Right renal pelvis (tissue), 4 donors: ENCODE data around the gene TNFRSF9. TPM values are rescaled to one million over a fixed set of nuclear protein-coding genes. Genes with fewer than 3 reads are reported as not detected.
"Not testable (repeated sequence)": the region's sequence is repeated elsewhere in the genome, so short reads cannot be mapped to it uniquely, and the experiment has no call there.

Experiments
- DNase-seq, 4 donors: peaks; one replicate each; pipeline ENCODE4 v3.0.0-alpha.2; 2013; ENCODE audit warnings: low read depth in 4 of 4, low spot score in 3 of 4, missing footprints in 1 of 4
- polyA plus RNA-seq, 4 donors: library from polyadenylated mRNA; unstranded; fragments of 120-200 nt; gene quantifications; one replicate each; pipeline ENCODE4 v1.2.1, GENCODE V29; 2013; ENCODE audit not compliant: insufficient read length in 4 of 4

The TNFRSF9 gene
- under 1 TPM; 0.07 to 0.34 (median 0.09) TPM for polyA plus RNA-seq

DNA sequence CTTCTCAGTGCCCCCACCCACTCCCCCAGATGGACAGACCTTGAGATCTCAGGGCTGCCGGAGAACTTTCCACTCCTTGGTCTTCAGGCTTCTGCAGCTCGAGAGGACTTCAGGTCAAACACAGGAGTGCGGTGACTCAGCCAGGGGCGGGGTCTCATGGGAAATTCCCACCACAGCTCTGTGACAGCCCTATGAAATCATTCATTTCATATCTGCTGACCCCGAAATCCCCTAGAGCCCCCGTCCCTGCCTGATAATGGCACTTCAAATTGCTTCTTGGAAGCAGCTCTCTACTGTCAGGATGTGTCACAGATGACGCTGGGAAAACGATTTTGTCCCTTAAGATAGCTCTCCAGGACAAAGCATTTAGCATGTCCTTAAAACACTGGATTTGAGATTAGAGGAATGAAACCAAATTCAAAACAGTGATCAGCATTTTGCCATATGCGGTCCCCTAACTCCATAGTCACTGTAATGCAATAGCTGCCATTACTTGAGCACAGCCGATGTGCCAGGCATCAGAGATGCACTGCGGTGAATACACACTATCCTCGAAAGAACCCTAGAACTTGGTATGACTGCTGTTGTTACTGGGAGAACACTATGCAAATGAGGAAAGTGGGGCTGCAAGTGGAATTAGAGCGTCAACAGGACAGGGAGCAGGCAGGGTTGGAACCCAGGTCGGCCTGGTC lies at the start of gene TNFRSF9:
Gene TNFRSF9, minus strand, starts transcription at position 95 of the 692 bp plus-strand sequence. CDS start 845 bp downstream, outside the sequence.
- no peak for DNase-seq

DNA sequence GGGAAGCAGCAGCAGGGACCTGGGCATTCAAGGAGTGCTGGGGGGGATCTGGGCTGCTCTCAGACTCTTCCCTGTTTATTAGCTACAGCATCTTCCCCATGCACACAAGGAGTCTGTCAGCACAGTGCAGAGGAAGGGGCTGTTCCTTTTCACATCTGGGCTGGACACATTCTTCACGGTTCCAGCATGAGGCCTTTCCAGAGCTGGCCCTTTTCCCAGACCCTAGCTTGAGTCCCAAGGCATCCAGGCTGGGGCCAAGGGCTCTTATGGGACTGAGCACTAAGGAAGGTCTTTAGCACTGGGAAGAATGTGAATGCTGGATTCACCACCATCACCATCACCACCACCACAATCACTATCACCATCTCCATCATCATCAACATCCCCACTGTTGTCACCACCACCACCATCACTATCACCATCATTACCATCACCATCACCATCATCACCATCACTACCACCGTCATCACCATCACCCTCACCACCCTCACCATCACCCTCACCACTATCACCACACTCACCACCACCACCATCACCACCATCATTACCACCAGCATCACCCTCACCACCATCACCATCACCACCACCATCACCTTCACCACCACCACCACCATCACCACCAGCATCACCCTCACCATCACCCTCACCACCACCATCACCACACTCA lies 49.3 kb upstream of the TNFRSF9 start:
- DNase-seq = no peak

DNA sequence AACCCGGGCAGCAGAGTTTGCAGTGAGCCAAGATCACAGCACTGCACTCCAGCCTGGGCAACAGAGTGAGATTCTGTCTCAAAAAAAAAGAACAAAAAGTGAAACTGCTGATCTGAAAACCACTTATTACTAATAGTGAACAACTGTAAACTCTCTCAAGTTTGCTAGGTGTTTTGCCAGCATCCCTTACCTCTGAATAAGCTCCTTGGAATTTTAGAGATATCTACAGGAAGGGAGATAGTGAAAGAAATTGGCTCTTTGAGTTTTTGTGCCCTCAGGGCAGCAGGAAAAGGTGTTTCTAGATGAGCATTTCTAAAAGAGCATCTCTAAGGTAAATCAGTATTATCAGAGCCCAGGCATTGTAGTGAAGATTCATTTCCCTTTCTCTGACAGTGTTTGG lies 47.9 kb upstream of the TNFRSF9 start:
- DNase-seq = no peak

DNA sequence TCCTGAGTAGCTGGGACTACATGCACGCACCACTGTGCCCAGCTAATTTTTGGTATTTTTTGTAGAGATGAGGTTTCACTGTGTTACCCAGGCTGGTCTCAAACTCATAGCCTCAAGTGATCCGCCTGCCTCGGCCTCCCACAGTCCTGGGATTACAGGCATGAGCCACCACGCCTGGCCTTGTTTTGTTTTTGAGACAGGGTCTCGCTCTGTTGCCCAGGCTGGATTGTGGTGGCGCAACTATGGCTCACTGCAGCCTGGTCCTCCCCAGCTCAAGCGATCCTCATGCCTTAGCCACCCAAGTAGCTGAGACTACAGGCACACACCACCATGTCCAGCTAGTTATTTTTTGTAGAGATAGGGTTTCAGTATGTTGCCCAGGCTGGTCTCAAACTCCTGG lies 46.9 kb upstream of the TNFRSF9 start:
- DNase-seq = no peak

DNA sequence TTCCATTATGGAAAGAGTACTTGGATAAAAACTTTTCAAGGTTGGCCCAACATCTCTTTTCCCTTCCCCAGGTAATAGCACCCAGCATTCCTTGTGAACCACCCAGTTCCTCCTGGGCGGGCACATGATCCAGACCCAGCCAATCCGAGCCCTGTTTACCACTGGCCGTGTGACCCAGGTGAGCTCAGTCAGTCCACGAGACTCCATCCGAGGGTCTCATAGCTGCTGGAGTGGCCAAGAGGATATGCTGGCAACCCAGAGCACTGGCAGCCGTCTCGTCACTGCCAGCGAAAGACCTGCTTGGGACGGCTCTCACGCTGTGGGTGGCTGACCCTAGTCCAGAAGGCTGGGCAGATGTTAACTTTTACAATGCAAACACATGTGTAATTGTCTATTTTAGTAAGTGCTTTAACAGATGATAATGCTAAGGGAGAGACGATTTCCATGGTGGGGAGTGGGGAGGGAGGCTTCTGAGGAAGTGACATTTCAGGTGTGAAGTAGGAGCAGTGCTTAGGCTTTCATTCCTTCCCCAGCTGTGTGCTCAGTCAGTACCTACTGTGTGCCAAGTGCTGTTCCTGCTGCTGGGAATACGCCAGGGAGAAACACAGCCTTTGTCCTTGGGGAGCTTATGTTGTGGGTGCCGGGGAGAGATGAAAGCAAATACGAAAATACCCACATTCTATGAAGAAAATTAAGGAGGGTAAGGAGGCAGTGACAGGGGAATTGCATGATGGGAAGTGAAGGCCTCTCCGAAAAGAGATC lies 45.4 kb upstream of the TNFRSF9 start:
- no peak for DNase-seq

DNA sequence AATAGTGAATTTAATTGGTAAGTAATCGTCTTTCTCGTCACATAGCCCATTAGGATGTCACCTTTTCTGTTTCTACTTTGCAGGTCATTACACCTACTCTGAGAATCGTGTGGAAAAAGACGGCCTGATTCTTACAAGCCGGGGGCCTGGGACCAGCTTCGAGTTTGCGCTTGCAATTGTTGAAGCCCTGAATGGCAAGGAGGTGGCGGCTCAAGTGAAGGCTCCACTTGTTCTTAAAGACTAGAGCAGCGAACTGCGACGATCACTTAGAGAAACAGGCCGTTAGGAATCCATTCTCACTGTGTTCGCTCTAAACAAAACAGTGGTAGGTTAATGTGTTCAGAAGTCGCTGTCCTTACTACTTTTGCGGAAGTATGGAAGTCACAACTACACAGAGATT lies 44.2 kb upstream of the TNFRSF9 start:
- DNase-seq = no peak

DNA sequence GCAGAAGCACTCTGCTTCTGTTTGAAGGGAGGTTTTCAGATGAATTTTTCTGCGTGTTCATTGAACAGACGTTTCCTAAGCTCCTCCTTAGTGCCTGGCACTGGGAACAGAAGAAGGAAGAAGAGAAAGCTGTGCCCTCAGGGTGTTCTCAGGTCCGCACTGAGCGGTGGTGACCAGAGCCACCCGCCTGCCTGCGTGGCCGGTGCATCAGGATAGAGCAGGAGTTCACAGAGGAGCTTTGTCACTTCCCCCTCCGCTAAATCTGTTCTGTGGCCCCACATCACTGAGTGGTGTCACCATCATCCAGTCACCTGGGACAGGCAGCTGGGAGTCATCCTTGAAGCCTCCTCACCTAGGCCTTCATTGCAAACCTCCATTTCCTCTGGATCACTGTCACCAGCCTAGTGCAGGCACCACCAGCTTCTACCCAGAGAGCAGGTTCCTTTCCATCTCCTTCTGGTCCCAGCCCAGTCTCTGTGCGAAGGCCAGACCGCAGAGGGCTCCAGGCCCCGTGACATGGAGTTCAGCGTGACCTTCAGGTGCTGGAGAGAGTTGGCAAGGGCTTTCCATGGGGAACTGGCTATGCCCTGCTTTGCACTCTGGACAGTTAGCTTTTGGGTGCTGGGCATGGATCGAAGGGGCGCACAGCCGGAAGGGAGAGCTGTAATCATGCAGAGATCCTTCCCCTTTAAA lies 42.6 kb upstream of the TNFRSF9 start:
- DNase-seq = no peak

DNA sequence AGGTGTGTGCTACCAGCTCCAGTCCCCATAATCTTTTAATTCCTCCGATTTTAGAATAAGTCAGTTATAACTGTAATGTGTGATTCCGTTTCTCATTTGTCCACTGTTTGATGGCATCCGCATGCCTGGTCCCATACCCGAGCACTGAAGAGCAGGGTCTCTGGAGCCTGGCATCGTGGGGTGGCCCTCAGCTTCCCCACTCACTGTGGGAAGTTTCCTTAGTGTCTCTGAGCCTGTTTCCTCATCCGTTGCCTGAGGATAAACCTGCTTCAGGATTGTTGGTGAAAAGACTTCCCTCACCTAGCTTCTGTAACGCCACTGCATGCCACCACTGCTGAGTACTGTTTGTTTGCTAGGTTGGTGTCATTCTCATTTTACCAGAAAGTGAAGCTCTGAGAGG lies 40.3 kb upstream of the TNFRSF9 start:
- DNase-seq = no peak

DNA sequence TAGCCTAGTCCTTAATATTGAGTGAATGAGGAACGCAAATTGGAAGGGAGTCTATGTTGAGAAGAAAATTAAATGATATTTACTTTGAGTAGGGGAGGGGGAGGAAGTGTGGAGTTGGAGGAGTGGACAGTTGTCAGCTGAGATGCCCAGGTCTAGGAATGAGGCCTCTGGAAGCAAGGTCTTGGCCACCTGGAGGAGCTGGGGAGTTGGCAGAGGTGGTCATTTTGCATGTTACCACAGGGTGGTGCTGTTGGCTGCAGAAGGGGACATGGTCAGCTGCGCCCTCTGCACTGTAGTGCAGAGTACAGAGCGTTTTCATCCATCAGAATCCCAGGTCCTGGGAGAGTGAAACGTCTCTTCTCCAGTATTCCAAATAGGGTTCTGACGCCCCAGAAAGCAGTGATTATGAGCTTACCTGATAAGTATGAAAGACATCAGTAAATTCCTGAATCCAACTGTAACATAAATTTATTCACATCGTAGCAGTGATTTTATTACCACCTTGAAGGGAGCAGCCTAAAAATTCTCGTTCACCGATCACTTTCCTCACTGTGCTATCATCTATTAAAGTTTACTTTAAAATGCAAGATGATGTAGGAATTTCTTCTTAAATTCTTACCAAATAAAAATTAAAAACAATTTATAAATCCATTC lies 34.7 kb upstream of the TNFRSF9 start:
- DNase-seq = peak in 3 of 4 donors; percentile 52 to 63 (median 54)

DNA sequence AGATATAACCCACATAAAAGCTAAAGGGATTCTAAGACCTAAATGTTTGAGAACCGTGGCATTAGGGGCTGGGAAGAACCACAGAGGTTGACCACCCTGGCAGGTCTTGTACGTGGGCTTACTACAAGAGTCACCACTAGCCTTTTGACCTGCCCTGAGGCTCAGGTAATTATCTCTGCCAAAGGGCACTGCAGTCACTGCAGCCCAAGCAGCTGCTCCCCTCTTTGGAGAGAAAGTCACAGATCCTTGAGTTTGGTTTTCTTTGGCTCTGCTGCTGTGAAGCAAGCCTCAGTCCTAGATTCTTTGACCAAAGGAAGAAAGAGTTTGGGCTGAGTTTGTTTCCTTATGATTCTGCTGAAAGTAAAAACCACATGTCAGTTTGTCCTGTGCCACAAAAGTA lies 32.4 kb upstream of the TNFRSF9 start:
- no peak for DNase-seq

DNA sequence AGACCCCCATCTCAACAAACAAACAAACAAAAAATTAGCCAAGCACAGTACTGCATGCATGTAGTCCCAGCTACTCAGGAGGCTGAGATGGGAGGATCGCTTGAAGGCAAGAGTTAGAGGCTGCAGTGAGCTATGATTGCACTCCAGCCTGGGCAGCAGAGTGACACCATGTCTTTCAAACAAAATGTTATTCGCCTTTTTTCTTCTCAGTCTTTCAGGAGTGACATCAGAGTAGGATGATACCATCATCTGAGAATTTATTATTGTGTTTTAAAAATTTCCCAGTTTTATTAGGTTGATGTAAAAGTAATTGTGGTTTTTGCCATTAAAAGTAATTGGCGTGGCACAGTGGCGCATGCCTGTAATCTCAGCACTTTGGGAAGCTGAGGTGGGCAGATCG lies 31.6 kb upstream of the TNFRSF9 start:
- DNase-seq = no peak

DNA sequence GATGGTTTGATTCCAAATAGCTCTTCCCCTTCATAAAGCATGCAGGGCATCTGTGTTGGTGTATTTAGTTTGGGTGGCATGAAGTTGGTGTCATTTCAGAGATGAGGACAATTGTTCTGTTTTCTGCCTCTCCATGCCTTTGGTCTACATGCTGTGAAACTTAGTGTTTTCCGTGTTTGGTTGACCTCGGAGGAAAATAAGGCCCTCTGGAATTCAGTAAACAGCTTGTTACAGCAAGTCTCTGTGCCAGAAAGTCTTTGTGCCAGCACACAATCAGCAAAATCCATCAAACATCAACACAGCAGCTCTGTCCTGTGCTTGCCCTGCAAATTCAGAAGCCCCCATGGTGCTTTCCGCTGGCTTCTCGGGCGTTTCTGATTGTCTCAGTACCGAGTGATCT lies 30.4 kb upstream of the TNFRSF9 start:
- DNase-seq = no peak

DNA sequence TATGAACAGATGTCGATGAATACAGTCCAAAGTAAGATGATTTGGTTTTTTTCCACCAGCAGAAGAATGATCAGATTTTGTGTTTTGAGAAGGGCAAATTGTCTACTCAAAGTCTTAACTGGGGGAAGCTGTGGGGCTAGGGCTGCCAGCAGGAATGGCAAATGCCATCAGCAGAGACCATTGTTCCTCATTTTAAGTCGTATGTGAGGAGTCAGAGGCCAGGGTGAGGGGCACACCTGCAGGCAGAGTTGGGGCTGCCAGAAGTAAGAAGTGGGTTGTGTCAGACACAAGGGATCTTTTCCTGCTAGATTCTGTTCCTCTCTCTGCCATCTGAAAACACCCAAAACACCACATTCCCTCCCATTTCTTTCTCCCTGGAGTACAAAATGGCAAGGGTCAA lies 29.6 kb upstream of the TNFRSF9 start:
- no peak for DNase-seq

DNA sequence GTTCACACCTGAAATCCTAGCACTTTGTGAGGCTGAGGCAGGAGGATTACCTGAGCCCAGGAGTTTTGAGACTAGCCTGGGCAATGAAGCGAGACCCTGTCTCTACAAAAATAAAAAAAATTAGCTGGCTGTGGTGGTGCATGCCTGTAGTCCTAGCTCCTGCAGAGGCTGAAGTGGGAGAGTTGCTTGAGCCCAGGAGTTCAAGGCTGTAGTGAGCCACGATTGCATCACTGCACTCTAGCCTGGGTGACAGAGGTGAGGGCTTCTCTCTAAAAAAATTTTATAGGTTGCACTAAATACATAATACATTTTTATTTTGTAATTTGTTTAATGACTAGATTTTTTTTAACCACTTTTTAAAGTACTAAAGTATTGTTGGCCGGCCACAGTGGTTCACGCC lies 27.0 kb upstream of the TNFRSF9 start:
- DNase-seq = no peak

DNA sequence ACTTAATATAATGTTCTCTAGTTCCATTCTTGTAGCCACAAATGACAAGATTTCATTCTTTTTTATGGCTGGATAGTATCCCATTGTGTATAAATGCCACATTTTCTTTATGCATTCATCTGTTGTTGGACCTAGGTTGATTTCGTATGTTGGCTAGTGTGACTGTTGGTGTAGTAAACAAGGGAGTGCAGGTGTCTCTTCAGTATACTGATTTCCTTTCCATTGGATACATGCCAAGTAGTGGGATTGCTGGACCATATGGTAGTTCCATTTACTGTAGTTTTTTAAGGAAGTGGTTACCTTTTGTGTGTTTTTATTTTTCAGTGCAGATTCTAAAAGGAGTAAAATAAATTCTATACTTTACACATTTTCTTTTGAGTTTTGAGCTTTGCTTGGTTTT lies 26.6 kb upstream of the TNFRSF9 start:
- no peak for DNase-seq

DNA sequence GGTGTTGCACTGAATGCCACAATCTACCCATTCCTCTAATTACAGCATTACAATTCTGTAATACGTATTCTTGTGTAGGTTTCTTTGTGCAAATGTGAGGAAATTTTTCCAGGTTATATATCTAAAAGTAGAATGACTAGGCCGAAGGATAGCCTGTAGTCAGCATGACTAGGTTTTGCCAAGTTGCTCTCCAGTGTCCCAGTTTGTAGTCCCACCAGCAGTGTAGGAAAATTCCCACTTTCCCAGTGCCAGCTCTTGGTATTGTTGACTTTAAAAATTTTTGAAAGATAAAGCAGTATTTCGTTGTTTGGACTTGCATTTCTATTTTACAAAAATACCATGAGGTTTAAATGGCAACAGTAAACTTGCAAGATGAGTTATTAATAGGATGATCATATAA lies 23.8 kb upstream of the TNFRSF9 start:
- no peak for DNase-seq

DNA sequence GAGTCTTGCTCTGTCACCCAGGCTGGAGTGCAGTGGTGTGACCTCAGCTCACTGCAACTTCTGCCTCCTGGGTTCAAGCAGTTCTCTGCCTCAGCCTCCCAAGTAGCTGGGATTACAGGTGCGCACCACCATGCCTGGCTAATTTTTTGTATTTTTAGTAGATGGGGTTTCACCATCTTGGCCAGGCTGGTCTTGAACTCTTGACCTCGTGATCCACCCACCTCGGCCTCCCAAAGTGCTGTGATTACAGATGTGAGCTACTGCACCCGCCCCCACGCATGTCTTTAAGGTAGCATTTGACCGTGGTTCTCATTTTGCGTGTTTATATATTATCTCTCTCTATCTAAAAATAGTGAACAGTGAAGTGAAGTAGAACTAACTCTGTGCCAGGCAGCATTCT lies 23.2 kb upstream of the TNFRSF9 start:
- not testable (repeated sequence) for DNase-seq

DNA sequence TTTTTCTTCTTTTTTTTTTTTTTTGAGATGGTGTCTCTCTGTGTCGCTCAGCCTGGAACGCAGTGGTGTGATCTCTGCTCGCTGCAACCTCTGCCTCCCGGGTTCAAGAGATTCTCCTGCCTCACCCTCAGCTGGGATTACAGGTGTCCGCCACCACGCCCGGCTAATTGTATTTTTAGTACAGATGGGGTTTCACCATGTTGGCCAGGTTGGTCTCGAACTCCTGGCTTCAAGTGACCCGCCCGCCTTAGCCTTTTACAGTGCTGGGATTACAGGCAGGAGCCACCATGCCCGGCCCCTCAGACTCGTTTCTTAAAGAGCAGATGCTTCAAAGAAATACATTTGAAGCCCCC lies 22.7 kb upstream of the TNFRSF9 start:
- DNase-seq = not testable (repeated sequence)

DNA sequence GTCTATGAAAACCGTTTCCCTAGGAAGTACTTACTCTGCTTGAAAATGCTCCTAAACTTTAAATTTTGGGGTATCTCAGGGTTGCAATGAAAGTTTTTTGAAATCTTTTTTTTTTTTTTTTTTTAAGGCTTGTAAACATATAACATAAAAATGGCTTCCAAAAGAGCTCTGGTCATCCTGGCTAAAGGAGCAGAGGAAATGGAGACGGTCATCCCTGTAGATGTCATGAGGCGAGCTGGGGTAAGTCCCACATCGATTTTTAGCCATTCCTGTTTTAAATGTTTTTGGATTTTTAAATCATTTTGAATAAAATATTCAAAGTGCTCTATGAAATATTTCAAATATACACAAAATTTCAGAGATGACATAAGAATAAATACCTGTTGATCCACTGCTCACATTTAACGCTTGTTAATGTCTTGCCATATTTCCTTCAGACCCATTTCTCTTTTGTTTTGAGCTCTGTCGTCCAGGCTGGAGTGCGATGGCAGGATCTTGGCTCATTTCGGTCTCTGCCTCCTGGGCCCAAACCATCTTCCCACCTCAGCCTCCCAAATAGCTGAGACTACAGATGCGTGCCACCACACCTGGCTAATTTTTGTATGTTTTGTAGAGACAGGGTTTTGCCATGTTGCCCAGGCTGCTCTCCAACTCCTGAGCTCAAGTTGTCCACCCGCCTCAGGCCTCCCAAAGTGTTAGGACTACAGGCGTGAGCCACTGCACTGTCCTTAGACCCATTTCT lies 22.2 kb upstream of the TNFRSF9 start:
- DNase-seq = no peak

DNA sequence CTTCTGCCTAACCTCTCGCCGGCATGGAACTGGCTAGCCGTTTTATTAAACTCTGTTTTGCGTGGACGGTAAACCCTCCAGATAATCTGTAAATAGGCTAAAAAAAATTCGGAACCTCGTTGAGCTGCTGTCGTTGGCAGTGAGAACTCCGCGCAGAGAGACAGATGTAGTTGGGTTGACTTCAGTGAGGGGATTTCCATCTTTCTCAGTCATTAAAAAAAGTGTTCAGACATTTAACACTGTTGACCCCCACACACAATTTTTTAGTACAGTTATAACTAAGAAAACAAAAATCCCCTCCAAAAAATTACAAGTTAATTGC lies 21.3 kb upstream of the TNFRSF9 start:
- no peak for DNase-seq
